Neutrophil (primary cell): ENCODE measurements around the gene NDUFB11.

Experiments used
- H3K27ac ChIP-seq: fragments of 200-600 bp; sonication (generic); 2 replicates; pipeline ENCODE4 v1.5.1; 2016; ENCODE audit warnings: mild to moderate bottlenecking, moderate library complexity
- H3K27me3 ChIP-seq: fragments of 200-600 bp; sonication (generic); 2 replicates; pipeline ENCODE4 v1.6.0; 2016; ENCODE audit warnings: mild to moderate bottlenecking
- H3K36me3 ChIP-seq: fragments of 200-600 bp; sonication (generic); 2 replicates; pipeline ENCODE4 v1.5.1; 2017
- H3K4me1 ChIP-seq, 2 experiments: fragments of 200-600 bp in 1 of 2; sonication (generic) in 1 of 2; 1 replicate in 1 of 2; 2 replicates in 1 of 2; pipeline versions ENCODE4 v1.5.1 to v1.6.1; 2013 to 2016; ENCODE audit warnings: low read depth in 1 of 2, low read length in 1 of 2, mild to moderate bottlenecking in 1 of 2, moderate library complexity in 1 of 2; ENCODE audit not compliant: control insufficient read depth in 1 of 2, insufficient read depth in 1 of 2
- H3K4me3 ChIP-seq, 2 experiments: fragments of 200-600 bp in 1 of 2; sonication (generic) in 1 of 2; 1 replicate in 1 of 2; 2 replicates in 1 of 2; pipeline ENCODE4 v1.5.1; 2013 to 2016; ENCODE audit warnings: low read depth in 1 of 2, low read length in 1 of 2, mild to moderate bottlenecking in 1 of 2, moderate library complexity in 1 of 2
- H3K9me3 ChIP-seq: fragments of 200-600 bp; sonication (generic); 2 replicates; pipeline ENCODE4 v1.5.1; 2016
- TF ChIP-seq, protein P1 (sequence below): fragments of 200-600 bp; sonication (generic); IDR thresholded peaks from 2 replicates; pipeline ENCODE4 v1.5.1; 2016; ENCODE audit warnings: antibody characterized with exemption

NDUFB11 gene

GRCh38 chrX:47184486-47184885, 40.0 kb upstream of the NDUFB11 start:
- no peak overlapping the region for H3K4me3 ChIP-seq
- H3K27me3 ChIP-seq = no peaks in the 10 kb centered on the region
- H3K9me3 ChIP-seq = no peaks in the 10 kb centered on the region
- TF ChIP-seq, protein P1, sequence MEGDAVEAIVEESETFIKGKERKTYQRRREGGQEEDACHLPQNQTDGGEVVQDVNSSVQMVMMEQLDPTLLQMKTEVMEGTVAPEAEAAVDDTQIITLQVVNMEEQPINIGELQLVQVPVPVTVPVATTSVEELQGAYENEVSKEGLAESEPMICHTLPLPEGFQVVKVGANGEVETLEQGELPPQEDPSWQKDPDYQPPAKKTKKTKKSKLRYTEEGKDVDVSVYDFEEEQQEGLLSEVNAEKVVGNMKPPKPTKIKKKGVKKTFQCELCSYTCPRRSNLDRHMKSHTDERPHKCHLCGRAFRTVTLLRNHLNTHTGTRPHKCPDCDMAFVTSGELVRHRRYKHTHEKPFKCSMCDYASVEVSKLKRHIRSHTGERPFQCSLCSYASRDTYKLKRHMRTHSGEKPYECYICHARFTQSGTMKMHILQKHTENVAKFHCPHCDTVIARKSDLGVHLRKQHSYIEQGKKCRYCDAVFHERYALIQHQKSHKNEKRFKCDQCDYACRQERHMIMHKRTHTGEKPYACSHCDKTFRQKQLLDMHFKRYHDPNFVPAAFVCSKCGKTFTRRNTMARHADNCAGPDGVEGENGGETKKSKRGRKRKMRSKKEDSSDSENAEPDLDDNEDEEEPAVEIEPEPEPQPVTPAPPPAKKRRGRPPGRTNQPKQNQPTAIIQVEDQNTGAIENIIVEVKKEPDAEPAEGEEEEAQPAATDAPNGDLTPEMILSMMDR = no peak
- no peaks in the 10 kb centered on the region for H3K4me1 ChIP-seq
- H3K27ac ChIP-seq = no peak overlapping the region
- peaks cover 76% of the 10 kb centered on the region for H3K36me3 ChIP-seq

DNA sequence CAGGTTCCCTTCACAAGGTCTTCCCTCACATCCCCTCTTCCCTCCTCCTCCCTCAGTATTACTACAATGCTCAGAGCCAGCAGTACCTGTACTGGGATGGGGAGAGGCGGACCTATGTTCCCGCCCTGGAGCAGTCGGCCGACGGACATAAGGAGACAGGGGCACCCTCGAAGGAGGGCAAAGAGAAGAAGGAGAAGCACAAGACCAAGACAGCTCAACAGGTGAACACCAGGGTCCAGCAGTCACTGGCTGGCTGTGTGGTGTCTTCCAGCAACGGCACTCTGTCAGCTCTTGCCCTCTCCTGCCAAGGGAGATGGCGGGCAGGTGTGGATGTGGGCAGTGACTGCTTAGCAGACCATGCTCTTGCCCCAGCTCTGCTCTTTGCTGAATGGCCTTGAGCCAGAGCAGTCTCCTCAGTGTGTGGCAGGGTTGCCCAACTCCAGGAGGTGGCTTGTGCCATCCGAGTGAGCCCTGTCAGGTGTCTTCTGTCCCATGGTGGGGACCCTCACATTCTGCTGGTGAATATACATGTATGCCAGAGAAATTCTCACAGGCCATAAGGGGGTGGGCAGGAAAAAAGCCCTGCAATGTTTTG, 37.7 kb upstream of the NDUFB11 start:
- Histone ChIP-seq H3K36me3 (peaks cover 97% of the 10 kb centered on the region), H3K27me3 (no peaks in the 10 kb centered on the region), H3K4me1 (no peaks in the 10 kb centered on the region), H3K27ac (no peak overlapping the region), H3K9me3 (no peaks in the 10 kb centered on the region), H3K4me3 (no peak overlapping the region)
- TF ChIP-seq, protein P1 = no peak

DNA sequence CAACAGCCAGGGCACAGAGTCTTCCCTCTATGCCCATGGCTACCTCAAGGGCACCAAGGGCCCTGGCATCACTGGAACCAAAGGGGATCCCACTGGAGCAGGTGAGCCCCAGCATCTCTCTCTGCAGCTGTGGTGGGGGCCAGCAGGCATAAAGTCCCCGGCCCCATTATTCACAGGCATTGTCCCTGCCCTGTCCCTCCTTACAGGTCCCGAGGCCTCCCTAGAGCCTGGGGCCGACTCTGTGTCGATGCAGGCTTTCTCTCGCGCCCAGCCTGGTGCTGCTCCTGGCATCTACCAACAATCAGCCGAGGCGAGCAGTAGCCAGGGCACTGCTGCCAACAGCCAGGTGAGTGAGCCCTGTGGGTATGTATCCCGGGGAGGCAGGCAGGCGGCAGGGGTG, 36.8 kb upstream of the NDUFB11 start:
- no peaks in the 10 kb centered on the region for H3K27me3 ChIP-seq
- no peaks in the 10 kb centered on the region for H3K9me3 ChIP-seq
- no peaks in the 10 kb centered on the region for H3K4me1 ChIP-seq
- H3K4me3 ChIP-seq = no peak overlapping the region
- no peak overlapping the region for H3K27ac ChIP-seq
- peaks cover 97% of the 10 kb centered on the region for H3K36me3 ChIP-seq
- TF ChIP-seq, protein P1 = no peak

GRCh38 chrX:47180346-47180745, 35.8 kb upstream of the NDUFB11 start:
- Histone ChIP-seq H3K27me3 (no peaks in the 10 kb centered on the region), H3K27ac (no peak overlapping the region), H3K9me3 (no peaks in the 10 kb centered on the region)

GRCh38 chrX:47179928-47180255, 35.4 kb upstream of the NDUFB11 start:
- Histone ChIP-seq H3K27me3 (no peaks in the 10 kb centered on the region), H3K9me3 (no peaks in the 10 kb centered on the region), H3K4me1 (no peaks in the 10 kb centered on the region), H3K27ac (no peak overlapping the region), H3K4me3 (no peak overlapping the region), H3K36me3 (peaks cover 97% of the 10 kb centered on the region)
- TF ChIP-seq, protein P1 = no peak

More at GRCh38 chrX:47180346-47180745, 35.8 kb upstream of the NDUFB11 start:
- Histone ChIP-seq H3K36me3 (peaks cover 97% of the 10 kb centered on the region), H3K4me3 (no peak overlapping the region), H3K4me1 (no peaks in the 10 kb centered on the region)
- TF ChIP-seq, protein P1 = no peak
